HT-29 (cell line): ENCODE results near the gene KRT3. TPM values are rescaled to one million over a fixed set of nuclear protein-coding genes. Genes with fewer than 3 reads are reported as not detected.
"Not testable (repeated sequence)": the region's sequence is repeated elsewhere in the genome, so short reads cannot be mapped to it uniquely, and the experiment has no call there.

ENCODE experiments used
- DNase-seq: peaks from one replicate; pipeline ENCODE4 v3.0.0-alpha.2; 2015; ENCODE audit warnings: low spot score
- total RNA-seq: library from RNA; depleted of rRNA; stranded (reverse); fragments of >200 nt; shearing (Covaris generic); gene quantifications from 2 replicates; pipeline ENCODE4 v1.2.3, GENCODE V29; 2014

Gene KRT3
- total RNA-seq, 1 experiment from 2014 or later = not detected

DNA sequence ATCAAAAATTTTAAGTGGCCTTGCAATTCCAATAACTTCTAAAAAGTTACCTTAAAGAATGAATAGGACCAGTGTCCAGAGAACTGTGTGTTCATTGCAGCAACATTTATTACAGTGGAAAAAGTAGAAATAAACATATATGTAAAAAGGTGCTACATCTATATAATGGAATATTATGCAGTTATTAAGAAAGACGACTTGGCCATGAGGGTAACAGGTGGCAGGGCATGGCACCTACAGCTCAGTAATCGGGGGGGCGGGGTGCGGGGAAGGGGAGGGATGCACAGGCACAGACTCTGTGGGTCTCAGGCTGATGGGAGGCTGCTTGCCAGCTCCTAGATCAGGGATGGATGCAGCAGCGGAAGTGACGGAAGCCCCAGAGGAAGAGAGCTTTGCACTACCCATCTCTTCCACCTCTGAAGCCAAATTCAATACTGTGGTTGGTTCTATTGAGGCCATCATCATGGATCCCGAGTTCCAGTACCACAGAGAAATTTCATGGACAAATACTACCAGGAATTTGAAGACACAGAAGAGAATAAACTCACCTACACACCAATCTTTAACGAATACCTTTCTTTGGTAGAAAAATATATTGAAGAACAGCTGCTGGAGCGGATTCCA, 32.8 kb downstream of the KRT3 start:
- no peak for DNase-seq

DNA sequence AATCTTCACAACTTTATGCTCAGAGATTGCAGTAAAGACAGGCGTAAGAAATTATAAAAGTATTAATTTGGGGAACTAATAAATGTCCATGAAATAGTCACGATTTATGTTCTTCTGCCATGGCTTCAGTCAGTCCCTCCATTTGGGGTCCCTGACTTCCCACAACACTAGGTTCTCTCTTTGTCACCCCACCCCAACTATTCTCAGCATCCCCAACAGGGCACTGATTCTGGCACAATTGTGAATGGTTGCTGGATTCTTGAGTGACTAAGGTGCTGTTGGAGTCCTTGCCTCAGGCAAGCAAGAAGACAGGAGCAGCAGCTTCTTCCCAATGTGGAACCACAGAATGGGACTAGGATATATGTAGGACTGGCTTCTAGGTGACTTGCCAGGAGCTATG, 34.1 kb downstream of the KRT3 start:
- no peak for DNase-seq

DNA sequence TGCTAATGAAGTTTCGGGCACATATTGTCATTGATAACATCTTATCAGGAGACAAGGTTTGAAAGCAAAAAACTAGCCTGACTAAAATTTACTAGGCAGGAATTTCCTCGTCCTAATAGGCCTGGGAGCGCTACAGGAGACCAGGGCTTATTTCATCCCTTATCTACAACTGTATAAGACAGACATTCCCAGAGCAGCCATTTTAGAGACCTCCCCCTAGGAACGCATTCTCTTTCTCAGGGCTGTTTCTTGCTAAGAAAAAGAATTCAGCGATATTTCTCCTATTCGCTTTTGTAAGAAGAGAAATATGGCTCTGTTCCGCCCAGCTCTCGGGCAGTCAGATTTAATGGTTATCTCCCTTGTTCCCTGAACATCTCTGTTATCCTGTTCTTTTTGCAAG, 34.7 kb downstream of the KRT3 start:
- DNase-seq = not testable (repeated sequence)

DNA sequence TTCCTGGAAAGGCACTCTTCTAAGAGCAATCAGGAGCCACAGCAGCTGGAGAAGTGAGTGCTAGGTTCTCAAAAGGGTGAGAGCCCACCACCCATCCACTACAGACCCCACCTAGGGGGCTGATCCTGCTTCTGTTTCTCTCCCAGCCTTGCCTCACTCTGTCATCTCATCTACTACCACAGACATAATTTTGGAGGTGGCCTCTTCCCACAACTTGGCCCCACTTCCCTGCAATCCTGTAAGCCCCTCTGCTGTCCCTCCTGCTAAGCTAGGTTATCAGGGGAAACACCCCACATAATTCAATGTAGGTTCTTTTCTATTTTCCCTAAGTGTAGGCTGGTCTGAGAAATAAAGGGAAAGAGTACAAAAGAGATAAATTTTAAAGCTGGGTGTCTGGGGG, 35.3 kb downstream of the KRT3 start:
- DNase-seq = no peak

DNA sequence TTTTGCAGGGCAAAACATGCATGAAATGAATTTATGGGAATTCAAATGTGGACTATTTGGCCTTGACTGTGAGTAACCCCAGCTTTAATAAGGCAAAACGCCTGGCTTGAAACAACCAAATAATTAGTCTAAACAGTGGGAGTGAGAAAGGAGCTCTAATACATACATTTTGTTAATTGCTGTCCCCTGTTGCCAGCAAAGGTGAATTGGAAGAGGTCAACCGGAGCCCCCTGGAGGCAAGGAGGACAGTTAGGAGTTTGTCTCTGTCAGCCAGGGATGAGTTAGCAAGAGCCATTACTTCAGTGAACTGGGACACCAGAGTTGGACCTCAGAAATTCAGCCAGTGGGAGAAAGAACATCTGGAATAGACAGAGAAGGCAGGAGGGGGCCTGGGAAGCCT, 36.2 kb downstream of the KRT3 start:
- no peak for DNase-seq

DNA sequence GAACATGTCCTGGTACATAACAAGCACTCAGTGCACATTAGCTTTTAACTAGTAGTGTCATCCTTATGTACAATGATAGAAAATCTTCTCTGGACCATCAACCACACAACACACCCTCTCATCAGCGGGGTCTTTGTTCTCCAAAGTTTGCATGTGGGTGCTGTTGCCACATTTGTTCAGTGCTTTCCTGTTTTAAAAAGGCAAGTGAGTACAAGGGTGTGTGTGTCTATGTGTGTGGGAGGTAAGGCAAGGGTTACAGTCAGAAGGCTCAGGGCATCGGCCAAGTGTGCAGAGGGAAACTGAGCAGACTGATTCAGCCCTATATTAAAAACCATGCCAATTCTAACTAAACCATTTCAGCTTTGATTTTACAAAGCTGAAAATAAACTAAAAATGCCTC, 36.7 kb downstream of the KRT3 start:
- DNase-seq = no peak

DNA sequence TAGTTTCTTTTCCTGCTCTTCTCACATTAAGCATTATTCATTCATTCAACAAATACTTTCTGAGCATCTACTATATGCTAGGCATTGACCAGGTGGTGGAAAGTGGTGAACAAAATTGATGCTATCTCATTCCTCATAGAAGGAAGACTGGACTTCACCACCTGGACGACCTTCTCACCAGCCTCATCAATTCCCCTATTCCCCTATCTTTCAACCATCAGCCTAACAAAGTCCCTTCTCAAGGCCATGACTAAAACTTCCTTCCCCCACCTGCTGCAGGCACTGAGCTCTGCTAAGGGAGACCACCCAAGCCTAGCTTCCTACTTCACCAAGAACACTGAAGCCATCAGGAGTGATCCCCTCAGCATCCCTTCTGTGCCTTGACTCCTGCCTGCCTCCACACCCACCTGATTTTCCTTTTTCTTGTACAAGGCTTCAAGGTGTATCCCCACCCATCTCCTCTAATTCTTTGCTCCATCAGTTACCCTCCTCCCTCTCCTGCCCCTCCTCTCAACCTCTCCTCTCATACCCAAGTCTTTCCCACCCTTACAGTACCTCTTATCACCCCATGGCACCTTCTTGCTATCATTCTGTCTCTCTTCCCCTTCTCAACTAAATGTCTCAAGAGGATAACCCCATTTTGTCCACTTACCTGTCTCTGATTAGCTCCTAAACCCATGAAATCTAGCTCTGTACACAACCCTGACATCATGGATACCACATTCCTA, 38.3 kb downstream of the KRT3 start:
- DNase-seq = no peak

DNA sequence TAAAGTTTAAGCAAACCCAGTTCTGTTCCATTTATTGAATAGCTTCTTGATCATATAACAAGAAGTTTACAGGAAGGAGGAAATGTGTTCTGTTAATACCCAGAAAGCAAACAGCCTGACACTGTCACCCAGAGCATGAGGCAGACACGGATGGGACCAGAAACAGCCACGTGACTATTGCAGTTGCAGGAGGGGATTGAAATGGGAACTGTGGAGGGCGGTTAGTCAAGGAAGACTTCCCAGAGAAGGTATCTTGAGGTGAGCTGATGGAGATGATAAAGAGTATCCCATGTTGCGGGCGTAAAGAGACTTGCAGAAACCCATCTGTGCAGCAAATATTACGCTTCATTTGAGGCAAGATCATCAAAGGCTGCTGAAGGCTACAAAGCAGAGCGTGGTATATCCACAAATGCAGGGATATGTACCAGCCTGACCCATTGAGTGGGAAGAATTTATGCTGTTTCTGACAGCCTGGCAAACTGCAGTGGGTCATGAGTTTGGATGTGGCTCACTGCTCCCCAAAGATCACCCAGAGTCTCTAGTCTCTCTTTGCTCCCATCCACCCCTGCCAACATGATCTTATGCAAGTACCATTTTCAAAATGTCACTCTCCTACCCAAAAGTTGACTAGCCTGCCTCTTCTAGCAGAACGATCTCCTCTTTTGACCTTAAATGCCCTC, 39.5 kb downstream of the KRT3 start:
- no peak for DNase-seq

DNA sequence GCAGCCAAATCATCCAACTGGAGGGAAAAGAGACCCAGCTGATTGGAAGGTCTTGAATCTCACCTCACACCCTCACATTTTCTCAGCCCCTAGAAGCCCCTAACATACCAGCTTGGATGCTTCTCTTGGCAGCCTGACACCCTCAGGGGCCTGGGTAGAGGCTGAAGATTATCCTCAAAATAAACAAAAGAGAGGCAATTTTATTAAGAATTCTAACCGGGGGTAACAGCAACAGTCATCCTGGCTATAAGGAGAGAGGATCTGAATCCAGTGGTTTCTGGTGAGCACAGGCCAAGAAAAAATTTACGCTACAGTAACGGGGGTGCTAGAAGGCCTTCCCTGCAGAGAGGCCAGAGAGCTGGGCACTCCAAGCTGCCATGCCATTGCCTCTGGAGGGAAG, 40.4 kb downstream of the KRT3 start:
- DNase-seq = no peak

DNA sequence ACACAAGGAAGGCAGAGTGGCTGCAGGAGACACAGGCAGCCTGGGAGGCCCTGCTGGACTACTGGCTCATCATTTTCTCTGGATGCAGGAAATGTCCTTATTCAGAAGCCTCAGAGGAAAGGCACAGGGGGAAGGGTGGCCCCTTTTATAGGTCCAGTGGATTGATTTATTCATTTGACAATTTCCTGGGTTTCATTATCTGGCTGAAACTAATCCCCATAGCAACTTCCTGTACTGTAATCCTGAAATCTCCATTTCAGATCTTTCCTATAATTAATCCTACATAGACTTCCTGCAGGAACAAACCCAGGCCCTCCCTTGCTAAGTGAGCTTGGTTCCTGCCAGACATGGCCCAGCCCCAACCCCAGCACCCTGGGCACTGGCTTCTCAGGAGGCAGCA, 41.8 kb downstream of the KRT3 start:
- DNase-seq = no peak

DNA sequence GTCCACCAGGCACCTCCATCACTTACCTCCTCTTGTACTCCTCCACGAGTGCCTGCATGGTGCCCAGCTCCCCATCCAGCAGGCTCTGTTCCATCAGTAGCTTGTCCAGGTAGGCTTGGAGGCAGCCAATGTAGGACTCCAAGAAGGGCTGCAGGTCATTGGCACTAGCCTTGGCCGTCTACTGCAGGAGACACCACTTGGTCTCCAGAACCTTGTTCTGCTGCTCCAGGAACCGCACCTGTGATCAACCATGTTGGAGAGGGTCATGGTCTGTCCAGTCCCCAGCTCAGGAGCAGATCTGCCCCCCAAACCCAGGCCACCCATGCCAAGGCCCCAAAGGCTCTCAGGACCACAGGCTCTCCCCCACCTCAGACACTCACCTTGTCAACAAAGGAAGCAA, 42.6 kb downstream of the KRT3 start:
- DNase-seq = no peak

DNA sequence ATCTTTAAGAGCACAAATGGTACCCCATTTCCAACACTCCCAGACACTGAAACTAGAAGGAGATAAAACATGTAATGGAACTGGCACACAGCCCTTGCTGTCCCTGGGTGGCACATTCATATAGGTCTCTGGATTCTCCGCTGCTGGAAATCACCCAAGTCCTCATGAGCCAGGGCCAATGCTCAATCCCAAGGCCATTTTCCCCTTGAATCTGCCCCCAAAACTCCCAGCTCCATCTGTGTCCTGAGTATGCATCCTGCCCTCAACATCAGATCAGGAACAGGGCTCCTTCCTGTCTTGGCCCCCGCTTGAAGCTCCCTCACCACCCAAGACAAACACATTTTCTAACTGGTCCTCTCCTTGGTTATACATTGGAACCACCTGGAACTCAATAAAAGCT, 43.4 kb downstream of the KRT3 start:
- DNase-seq = no peak

DNA sequence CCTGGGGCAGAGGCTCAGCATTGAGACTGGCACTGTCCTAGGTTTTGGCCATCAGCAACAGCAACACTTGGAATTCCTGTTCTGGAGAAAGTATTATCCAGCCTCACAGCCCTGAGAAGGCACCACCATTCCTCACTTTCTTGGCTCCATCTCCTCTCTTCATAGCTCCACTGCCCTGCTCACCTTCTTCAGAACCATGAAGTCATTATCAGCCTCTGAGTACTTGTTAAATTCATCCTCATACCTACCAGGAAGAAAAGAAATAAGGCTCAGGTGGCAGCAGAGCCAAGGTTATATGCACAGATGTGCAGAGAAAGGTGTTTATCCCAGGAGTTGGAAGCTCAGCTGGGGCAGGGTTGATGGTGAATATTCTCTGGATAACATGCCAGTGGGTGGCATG, 44.1 kb downstream of the KRT3 start:
- DNase-seq = no peak

DNA sequence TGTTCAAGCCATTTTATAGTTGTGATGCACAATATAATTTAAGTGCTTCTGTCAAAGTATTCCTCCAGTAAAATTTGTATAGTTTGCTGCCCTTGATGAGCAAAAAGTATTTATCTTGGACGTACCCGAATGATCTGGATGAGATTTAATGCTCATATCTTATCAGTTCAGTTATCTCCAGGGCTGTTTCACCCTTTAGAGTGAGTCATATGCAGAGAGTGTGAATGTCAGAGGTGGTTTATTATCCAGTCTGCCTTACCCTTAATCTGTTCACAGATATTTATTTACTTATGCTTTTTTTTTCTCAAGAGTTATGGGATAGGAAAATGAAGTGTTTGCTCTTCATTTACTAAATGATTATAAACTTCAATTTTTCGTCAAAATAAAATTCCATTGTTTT, 45.4 kb downstream of the KRT3 start:
- DNase-seq = not testable (repeated sequence)

DNA sequence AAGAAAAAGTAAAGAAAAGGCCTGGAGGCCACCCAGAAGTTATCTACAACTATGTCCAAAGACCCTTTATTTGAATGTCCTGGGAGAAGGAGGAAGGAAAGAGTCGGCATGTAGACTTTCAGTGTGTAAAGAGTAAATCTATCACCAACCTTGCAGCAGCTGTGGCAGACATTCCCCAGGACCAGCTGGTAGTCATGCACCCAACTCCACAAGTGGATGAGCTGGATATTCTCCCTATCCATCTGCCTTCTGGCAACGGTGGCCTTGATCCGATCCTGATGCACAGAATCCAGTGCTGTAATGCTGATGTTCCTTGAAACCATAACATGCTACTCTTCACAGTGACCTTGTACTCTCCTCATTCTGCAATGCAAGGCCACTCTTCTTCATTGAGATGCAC, 46.1 kb downstream of the KRT3 start:
- DNase-seq = no peak

DNA sequence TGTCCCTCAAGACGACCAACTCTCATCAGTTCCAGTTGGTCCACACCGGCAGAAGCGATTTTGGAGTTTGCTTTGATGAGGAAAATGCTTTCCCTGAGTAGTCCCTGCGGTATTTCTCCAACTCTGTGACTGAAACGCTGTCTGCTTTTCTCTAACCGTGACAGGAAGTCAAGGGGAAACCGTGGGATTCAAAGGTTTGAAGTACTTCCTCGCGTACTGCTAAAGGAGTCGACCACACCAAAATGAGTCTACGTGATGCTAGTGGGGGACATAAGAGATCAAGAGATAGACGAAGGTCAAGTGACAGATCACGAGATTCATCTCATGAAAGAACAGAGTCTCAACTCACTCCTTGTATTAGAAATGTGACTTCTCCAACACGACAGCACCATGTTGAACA, 47.3 kb downstream of the KRT3 start:
- no peak for DNase-seq

DNA sequence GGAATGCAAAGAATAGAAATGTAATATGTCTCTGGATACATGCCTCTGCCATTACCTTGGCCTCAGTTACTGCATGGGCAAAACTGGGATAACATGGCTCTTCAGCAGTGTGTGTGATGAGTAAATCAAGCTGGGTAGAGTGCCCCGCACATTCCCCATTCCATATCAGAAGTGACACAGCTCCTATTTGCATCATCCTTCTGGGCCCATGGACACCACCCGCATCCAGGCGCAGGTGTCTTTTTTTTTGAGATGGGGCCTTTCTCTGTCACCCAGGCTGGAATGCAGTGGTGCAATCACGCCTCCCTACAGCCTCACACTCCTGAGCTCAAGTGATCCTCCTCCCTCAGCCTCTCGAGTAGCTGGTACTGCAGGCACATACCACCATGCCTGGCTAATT, 50.4 kb downstream of the KRT3 start:
- no peak for DNase-seq

DNA sequence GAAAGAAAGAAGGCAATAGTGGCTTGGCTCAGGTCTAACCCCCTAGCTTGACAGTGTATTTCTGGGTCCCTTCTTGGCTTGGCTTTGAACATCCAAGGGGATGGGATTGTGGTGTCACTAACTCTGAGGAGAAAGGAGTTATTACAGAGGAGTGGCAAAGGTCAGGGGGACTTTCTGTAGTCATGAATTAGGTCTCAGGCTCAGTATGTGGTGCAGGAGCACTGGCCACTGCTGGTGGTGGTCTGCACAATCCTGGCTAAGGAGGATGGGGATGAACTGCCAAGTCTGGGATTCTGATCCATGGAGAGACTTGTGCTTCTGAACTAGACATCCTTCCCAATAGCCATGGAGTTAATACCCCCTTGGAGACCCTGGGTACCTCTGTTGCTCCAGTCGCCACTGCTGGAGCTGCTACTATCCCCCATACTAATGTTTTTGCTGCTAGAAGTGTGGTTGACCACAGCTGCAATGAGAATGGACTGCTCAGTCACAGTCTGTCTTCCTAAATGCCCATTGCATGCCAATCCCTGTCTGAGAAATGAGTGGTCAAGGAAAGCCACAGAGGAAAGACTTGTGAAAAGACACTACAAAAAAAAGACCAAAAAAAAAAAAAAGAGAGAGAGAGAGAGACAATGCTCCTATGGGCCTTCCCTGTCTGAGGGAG, 51.3 kb downstream of the KRT3 start:
- no peak for DNase-seq

DNA sequence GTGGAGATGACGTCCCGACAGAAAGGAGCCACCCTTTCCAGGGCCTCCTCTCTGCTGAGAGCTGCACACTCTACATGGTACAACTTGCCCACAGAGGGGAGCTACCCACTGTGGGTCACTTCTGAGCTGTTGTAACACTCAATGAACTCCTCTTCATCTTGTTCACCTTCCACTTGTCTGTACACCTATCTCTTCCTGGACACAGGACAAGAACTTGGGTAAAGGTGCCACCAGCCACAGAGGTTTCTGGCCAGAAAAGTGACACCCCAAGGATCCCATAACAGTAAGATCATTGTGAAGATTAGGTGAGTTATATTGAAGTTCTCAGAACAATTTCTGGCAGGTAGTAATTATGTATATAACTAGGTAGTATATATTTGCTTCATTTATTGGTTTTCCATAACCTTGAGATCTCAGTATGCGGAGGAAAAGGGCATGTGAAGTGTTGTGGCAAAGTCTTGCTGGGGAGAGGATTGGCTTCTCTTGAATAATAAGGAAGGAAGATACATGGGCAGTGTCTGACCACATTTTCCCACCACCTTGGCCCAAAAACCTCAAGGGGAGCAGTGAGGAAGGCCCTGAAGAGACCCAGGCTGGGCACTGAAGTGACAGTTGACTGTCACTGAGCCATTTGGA, 53.0 kb downstream of the KRT3 start:
- DNase-seq = no peak

DNA sequence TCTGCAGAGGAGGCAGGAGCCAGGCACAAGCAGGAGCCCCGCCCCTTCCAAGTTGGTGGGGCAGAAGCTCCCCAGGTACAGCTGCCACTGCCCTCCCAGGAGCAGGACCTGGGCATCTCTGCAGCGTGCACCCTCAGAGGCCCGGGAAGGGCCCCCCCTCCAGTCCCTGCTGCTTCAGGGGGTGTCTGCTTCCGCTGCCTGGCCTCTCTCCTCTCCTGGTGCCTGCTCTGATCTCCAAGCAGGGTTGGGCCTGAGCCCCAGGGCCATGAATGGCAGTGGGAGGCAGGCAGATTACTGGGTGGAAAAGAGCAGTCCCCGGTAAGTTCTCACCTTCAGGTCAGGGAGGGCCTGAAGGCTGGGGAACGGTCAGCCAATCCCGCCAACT, 53.7 kb downstream of the KRT3 start:
- DNase-seq = no peak

DNA sequence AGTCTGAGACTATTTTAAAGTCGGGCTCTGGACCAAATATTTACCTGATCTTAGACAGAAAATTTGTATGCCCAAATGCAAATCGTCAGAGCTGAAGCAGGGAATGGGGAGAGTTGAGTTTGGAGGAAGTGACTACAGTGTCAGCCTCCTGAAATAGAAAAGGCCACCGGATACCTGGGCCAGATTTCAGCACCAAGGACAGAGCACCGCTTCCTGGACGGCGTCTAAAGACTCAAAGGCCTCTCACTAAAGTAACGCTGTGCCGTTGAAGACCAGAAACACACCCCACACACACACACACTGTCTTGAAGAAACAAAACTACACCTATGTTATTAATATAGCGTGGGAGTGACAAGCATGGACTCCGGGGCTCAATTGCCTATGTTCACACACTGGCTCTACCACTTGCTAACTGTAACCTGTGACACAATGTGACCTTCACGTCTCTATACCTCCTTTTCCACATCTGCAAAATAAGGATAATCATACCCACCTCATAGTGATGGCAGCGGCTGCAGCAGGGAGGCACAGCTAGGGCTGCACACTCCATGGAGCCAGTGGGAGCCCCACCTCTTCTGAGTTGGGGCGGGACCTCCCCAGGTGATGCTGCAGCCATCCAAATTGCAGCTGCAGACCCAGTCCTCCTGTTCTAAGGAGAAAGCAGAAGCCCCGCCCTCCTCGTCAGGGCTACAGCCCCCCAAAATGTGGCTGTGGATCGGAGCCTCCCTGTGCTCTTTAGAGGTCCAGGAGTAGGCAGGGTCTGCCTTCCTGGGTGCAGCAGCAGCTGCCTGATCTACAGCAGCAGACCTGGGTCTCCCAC, 54.3 kb downstream of the KRT3 start:
- DNase-seq = peak; percentile 79
